ENCODE results near the gene RCBTB2.

- no peak for TF ChIP-seq CTCF (IDR thresholded peaks at IDR 0.05)
- TF ChIP-seq EZH2phosphoT487 (IDR thresholded peaks at IDR 0.05), result no peak
- TF ChIP-seq EZH2 (IDR thresholded peaks at IDR 0.05), result no peak
Measured at GRCh38 chr13:48493066-48493765, 39.7 kb downstream of the RCBTB2 start.

Measured in neural progenitor cell (in vitro differentiated cells).